Activated naive CD8-positive, alpha-beta T cell treated with anti-CD3 and anti-CD28 coated beads, Interleukin-2, amount 50 U/mL, for 24 hours (primary cell): ENCODE results near the gene SCUBE2.

Experiments
- ATAC-seq: fragments of 150-1000 bp; cut with Tn5 transposase; one replicate; pipeline ENCODE4 v1.10.0; 2021
- DNase-seq: peaks from one replicate; pipeline ENCODE4 v3.0.0; 2021
- H3K27ac Mint-ChIP-seq: one replicate; pipeline ENCODE4 v1.8.0; 2021; ENCODE audit warnings: mild to moderate bottlenecking, mixed read lengths
- H3K27me3 Mint-ChIP-seq: one replicate; pipeline ENCODE4 v1.8.0; 2021; ENCODE audit warnings: mixed read lengths
- H3K36me3 Mint-ChIP-seq: one replicate; pipeline ENCODE4 v1.8.0; 2021; ENCODE audit warnings: low read depth, mixed read lengths
- H3K4me1 Mint-ChIP-seq: one replicate; pipeline ENCODE4 v1.8.0; 2021; ENCODE audit warnings: mixed read lengths
- H3K4me3 Mint-ChIP-seq: one replicate; pipeline ENCODE4 v1.8.0; 2021; ENCODE audit warnings: mild to moderate bottlenecking, moderate library complexity, mixed read lengths
- H3K9me3 Mint-ChIP-seq: one replicate; pipeline ENCODE4 v1.8.0; 2021; ENCODE audit warnings: mixed read lengths

The SCUBE2 gene

DNA sequence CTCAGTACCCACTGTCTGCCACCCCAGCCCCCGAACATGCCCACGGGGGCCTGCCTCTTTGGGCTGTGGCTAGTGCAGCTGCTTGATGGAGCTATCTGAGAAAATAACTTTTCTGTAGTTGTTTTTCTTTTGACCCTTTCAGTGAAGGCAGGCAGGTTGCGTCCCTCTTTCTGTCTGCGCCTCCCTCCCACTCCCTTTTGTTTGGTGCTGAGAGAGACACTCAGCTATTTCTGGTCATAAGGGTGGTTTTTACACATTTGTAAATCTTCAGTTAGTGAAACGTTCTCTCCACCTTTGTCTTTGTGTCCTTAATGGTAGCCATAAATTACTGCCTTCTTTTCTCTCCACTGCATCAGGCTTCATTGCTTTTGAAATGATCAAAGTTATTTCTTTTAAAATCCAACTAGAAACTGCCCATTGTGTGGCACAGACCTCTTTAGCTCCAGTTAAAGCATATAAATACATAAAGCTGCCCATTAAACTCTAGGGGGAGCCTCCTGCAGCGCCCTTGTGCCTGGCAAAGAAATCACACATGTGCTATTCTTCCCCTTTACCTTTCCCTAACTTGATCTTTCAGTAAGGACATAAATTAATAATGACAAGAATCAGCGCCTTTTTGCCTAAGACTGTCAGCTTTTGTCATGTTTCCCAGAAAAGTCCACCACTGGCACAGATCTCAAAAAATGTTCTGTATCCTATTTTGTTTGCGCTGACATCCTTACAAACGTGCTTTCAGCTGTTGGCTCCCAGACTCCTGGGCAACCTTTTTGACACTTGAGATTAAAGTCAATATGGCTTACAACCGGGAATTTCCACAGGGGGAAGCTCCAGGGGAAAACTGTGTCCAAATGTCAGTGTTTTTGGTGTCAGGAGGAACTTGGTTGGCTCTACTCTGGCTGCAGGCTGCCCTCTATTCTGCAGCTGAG is 1.7 kb upstream of the SCUBE2 start:
- Mint-ChIP-seq H3K4me1 (peaks cover 3% of the 10 kb centered on the region), H3K4me3 (no peak overlapping the region), H3K27me3 (peaks cover 46% of the 10 kb centered on the region), H3K9me3 (no peaks in the 10 kb centered on the region), H3K27ac (no peak overlapping the region), H3K36me3 (no peaks in the 10 kb centered on the region)
- ATAC-seq (no peak), DNase-seq (no peak)

DNA sequence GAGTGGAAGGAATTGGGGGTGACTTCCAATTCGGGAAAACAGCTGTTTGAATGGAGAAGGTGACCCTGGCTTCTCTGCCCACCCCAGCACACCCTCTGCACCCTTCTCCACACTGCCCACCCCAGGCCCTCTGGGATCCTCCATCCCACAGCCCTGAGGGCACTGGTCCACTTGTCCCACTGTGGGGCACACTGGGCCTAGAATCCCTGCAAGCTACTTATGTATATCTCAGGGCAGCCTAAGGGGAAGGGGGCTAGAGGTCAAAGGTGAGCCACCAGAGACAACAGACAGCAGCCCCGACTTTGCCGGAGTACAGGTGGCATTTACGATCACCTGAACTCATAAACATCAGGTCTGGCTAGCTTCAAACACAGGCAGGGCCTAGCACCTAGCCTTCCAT is 673 bp upstream of the SCUBE2 start:
- Mint-ChIP-seq H3K4me3 (peak overlapping the region; percentile 37), H3K36me3 (no peaks in the 10 kb centered on the region), H3K27me3 (peaks cover 52% of the 10 kb centered on the region), H3K27ac (no peak overlapping the region), H3K9me3 (no peaks in the 10 kb centered on the region), H3K4me1 (peaks cover 3% of the 10 kb centered on the region)
- DNase-seq (no peak), ATAC-seq (no peak)

DNA sequence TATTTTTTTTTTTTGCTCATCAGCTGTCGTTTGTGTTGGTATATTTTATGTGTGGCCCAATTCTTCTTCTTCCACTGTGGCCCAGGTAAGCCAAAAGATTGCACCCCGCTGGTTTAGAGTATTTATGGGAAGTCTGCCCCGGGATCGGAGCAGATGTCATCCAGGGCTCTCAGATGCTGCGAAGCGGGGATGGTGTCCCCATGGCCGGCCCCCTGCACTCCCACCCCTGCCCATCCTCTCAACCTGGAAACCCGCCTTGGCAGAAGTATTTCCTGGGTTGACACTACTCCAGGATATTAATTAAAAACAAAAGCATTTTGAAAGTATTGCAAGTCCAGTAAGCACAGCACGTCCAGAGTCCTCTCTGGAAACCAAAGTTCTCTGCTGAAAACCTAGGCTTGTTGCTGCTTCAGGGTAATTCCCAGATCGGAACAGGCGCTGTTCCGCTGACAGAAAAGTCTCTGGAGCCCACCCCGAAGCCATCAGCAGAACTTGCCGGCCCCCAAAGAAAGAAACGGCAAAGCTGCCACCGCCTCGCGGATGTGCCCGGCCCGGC is 833 bp downstream of the SCUBE2 start:
- Mint-ChIP-seq H3K4me1 (peaks cover 3% of the 10 kb centered on the region), H3K4me3 (peak overlapping the region; percentile 22)
- no peak for ATAC-seq

DNA sequence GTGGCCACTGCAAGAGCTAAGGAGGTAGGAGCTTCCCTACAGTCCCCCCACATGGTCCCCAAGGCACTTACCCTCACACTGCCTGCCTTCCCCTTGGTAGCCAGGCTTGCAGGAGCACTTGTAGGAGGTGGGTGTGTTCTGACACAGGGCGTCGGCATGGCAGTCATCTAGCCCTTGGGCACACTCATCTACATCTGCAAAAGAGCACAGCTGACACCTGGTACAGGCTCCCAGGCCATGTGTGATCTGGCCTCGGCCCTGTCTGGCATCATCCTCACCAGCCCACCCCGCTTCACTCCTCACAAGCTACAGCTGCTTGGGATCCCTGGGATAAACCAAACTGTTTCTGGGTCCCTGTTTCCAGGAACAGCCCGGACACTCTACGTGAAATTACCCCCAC is 1.8 kb downstream of the SCUBE2 start:
- peak; percentile 27 for ATAC-seq
- no peaks in the 10 kb centered on the region for H3K36me3 Mint-ChIP-seq
- H3K4me3 Mint-ChIP-seq = no peak overlapping the region
- peaks cover 3% of the 10 kb centered on the region for H3K4me1 Mint-ChIP-seq
- DNase-seq = no peak
- H3K27ac Mint-ChIP-seq = no peak overlapping the region
- H3K27me3 Mint-ChIP-seq = peaks cover 62% of the 10 kb centered on the region
- H3K9me3 Mint-ChIP-seq = no peaks in the 10 kb centered on the region

More for the DNA sequence above, 833 bp downstream of the SCUBE2 start:
- DNase-seq = no peak
- H3K27ac Mint-ChIP-seq = no peak overlapping the region
- H3K27me3 Mint-ChIP-seq = peaks cover 57% of the 10 kb centered on the region
- no peaks in the 10 kb centered on the region for H3K36me3 Mint-ChIP-seq
- no peaks in the 10 kb centered on the region for H3K9me3 Mint-ChIP-seq

DNA sequence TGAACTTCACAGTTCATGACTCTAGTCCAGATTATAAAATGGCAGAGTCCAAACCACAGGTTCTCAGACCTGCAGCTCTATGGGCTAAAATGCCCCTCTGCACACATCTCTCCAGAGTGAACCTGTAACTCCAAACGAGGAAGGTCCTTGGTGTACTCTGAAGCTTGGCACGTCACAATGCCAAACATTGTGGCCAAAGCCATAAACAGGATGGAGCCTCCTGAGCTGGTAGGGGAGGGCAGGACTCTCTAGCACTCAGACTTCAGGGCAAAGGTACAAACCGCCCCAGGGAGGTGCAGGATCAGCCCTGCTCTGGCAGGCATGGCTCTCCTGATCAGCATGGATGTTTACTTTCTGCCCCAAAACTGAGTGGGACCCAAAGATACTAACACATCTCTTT is 2.3 kb downstream of the SCUBE2 start:
- ATAC-seq (no peak), DNase-seq (no peak)
- Mint-ChIP-seq H3K4me3 (no peak overlapping the region), H3K36me3 (no peaks in the 10 kb centered on the region), H3K27ac (no peak overlapping the region), H3K9me3 (no peaks in the 10 kb centered on the region), H3K4me1 (peaks cover 3% of the 10 kb centered on the region), H3K27me3 (peaks cover 59% of the 10 kb centered on the region)

DNA sequence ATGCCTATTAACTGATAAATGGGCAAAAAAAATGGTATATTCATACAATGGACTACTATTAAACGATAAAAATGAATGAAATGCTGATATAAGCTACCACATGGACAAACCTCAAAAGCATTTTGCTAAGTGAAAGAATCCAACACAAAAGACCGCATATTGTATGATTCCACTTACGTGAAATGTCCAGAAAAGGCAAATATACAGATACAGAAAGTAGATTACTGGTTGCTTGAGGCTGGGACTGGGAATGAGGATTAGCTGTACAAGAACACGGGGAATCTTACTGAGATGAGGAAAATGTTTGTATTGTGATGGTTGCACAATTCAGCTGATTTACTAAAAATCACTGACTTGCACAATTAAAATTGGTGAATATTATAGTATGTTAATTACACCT is 8.8 kb downstream of the SCUBE2 start:
- Mint-ChIP-seq H3K27ac (no peak overlapping the region), H3K36me3 (no peaks in the 10 kb centered on the region), H3K9me3 (no peaks in the 10 kb centered on the region), H3K4me3 (no peak overlapping the region), H3K4me1 (no peaks in the 10 kb centered on the region), H3K27me3 (peaks cover 20% of the 10 kb centered on the region)
- ATAC-seq = no peak
- no peak for DNase-seq

DNA sequence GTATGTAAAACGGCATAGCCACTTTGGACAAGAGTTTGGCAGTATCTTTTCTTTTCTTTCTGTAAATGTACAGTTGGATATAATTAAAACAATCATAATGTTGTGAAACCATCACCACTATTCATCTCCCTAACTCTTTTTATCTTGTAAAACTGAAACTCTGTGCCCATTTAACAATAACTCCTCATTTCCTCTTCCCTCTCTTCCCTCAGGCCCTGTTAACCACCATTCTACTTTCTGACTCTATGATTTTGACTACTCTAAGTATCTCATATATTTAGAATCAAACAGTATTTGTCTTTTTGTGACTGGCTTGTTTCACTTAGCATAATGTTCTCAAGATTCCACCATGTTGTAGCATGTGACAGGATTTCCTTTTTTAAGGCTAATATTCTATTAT is 10.2 kb downstream of the SCUBE2 start:
- Mint-ChIP-seq H3K9me3 (no peaks in the 10 kb centered on the region), H3K27me3 (peaks cover 13% of the 10 kb centered on the region), H3K27ac (no peak overlapping the region), H3K4me1 (no peaks in the 10 kb centered on the region), H3K36me3 (no peaks in the 10 kb centered on the region), H3K4me3 (no peak overlapping the region)
- ATAC-seq (no peak), DNase-seq (no peak)

DNA sequence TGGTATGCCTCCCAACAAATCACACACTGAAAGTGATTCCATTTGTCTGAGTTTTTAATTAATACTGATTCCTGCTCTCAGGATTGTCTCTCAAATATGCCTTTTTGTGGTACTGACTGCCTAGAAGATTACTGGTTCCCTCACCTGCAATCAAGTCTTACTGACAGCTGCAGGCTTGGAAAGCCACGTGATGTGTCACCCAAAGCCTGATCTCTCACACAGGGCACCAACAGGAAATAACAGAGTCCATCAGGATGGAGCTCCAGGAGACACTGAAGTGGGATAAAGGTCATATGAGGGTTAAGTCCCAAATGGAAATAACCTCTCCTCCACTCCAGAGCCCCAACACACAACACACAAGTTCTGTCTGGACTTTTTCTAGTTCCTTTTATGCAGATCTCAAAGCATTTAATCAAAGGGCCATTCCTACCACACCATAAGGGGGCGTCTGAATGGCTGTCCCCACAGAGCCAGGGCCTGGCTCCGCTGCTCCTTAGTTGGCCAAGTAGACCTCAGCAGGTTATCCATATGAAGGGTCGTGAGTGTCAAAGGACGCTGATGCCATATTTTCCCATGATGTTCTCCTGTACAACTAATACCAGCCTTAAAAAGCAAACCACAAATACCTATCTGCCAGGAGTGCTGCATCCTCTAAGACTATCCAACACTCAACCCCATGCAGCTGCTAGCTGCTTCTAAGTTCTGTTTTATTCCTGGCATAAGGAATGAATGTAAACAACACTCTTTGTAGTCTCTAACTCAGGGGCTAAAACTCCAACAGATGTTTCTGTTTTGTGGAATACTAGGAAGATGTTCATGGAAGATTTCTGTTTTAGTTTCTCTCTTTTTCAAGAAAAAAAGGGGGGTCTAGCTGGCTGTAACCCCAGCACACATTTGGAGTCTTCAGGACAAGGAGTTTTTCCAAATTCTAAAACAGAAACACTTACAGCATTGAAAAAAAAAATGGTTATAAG is 13.0 kb downstream of the SCUBE2 start:
- H3K27me3 Mint-ChIP-seq = peaks cover 19% of the 10 kb centered on the region
- H3K27ac Mint-ChIP-seq = no peak overlapping the region
- no peaks in the 10 kb centered on the region for H3K36me3 Mint-ChIP-seq
- no peaks in the 10 kb centered on the region for H3K9me3 Mint-ChIP-seq
- DNase-seq (no peak), ATAC-seq (no peak)
- no peaks in the 10 kb centered on the region for H3K4me1 Mint-ChIP-seq
- no peak overlapping the region for H3K4me3 Mint-ChIP-seq

DNA sequence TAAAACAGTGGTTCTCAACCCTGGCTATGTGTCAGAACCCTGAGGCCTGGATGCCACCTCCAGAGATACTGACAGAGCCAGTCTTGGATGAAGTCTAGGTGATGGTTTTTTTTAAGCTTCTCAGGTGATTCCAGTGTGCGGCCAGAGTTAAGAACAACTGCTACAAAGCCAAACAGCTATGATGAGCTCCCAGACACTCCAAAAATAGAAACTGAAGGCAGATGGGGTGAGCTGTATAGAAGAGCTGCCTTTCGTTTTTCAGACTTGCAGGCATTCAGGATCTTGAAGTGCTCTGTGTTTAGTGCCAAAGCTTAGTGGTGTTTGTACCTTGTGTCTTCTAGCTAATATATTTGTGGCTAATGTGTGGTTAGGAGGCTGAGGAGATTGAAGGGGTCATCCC is 14.2 kb downstream of the SCUBE2 start:
- no peak overlapping the region for H3K27ac Mint-ChIP-seq

DNA sequence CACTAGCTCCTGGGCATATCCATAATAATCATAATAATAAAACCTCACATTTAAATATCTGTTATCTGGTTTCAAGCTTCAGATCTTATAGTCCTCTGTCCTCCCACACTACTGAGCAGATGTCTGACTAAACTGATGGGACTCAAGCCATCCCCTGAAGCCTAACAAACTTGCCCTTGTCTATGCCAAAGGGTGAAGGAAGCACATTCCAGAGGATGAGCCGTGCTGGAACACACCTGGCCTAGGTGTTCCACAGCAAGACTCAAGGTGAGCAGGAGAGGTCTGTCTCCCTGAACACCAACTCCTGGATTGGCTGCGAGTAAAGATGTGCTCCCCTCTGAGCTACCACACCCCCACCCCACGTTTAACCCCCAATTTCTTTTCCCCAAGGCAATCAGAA is 14.7 kb downstream of the SCUBE2 start:
- no peak for DNase-seq
- Mint-ChIP-seq H3K36me3 (no peaks in the 10 kb centered on the region), H3K9me3 (no peaks in the 10 kb centered on the region), H3K27ac (no peak overlapping the region), H3K27me3 (peaks cover 16% of the 10 kb centered on the region), H3K4me3 (no peak overlapping the region), H3K4me1 (no peaks in the 10 kb centered on the region)
- ATAC-seq = no peak

More for the DNA sequence above, 14.2 kb downstream of the SCUBE2 start:
- H3K9me3 Mint-ChIP-seq = no peaks in the 10 kb centered on the region
- H3K4me3 Mint-ChIP-seq = no peak overlapping the region
- no peaks in the 10 kb centered on the region for H3K4me1 Mint-ChIP-seq
- ATAC-seq (no peak), DNase-seq (no peak)
- H3K36me3 Mint-ChIP-seq = no peaks in the 10 kb centered on the region
- peaks cover 16% of the 10 kb centered on the region for H3K27me3 Mint-ChIP-seq

DNA sequence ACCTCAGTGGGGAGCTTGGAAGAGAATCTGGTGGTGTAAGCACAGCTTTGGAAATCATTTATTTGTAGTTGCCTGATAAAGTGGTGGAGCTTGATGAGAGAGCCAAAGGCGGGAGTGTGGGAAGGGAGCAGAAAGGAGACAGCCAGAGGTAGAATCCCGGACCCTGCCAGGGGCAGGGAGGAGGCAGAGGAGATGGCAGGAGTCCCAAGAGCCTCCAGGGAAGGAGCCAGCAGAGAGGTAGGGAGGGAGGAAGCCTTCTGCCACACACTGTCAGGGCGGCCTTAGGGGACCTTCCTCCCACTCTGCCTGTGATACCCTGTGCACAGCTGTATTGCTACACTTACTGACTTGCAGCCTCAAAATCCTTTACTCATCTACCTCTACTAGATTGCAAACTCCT is 15.4 kb downstream of the SCUBE2 start:
- ATAC-seq = no peak
- H3K27ac Mint-ChIP-seq = no peak overlapping the region
- DNase-seq = no peak
- no peak overlapping the region for H3K4me3 Mint-ChIP-seq
- no peaks in the 10 kb centered on the region for H3K4me1 Mint-ChIP-seq
- no peaks in the 10 kb centered on the region for H3K9me3 Mint-ChIP-seq
- H3K36me3 Mint-ChIP-seq = no peaks in the 10 kb centered on the region
- peaks cover 13% of the 10 kb centered on the region for H3K27me3 Mint-ChIP-seq

DNA sequence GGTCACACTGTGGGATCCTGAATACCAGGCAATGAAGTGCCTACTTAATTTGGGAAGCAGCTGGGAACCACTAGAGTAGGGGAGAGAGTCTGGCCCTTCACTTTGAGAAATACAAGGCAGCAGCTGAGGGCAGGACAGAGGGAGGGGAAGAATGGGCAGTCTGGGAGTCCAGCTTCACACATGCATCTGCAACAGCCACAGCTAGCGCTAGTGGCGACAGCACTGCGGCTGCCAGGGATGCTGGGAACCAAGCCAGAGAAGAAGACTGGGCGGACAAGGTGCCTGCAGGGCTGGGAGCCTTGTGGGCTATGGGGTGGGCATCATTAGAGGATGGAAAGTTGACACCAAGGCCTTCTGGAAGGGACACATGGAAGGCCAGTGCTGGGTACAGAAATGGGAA is 15.8 kb downstream of the SCUBE2 start:
- Mint-ChIP-seq H3K27me3 (peaks cover 13% of the 10 kb centered on the region), H3K27ac (no peak overlapping the region)
- no peak for ATAC-seq

DNA sequence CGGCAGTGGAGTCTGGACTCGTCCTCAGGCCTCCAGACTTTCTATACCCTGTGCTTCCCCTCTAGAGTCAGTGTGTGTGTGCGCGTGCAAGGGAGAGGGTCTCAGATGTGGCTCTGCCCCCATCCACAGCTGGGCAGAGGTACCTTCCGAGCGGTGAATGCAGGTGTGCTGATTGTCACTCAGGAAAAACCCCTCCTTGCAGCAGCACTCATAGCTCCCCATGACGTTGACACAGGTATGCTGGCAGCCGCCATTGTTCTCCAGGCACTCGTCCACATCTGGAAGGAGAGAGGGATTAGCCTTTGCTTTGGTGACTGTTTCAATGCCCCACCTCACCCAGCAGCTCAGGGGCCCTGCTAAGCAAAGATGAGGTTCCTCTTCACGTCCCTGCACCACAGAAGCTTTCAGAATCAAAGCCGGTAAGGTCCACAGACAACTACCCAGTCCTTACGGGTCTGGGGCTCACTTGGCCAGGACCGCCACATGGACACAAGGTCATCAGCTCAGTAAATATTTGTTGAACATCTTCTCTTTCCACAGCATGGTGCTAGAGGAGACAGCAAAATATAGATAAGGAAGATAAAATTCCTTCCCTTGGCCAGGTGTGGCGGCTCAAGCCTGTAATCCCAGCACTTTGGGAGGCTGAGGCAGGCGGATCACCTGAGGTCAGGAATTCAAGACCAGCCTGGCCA is 16.9 kb downstream of the SCUBE2 start:
- no peak overlapping the region for H3K27ac Mint-ChIP-seq
- ATAC-seq = no peak
- peaks cover 15% of the 10 kb centered on the region for H3K27me3 Mint-ChIP-seq

More for the DNA sequence above, 15.8 kb downstream of the SCUBE2 start:
- DNase-seq = no peak
- Mint-ChIP-seq H3K4me3 (no peak overlapping the region), H3K4me1 (no peaks in the 10 kb centered on the region), H3K9me3 (no peaks in the 10 kb centered on the region), H3K36me3 (no peaks in the 10 kb centered on the region)

More for the DNA sequence above, 16.9 kb downstream of the SCUBE2 start:
- no peaks in the 10 kb centered on the region for H3K9me3 Mint-ChIP-seq
- H3K36me3 Mint-ChIP-seq = no peaks in the 10 kb centered on the region
- no peak overlapping the region for H3K4me3 Mint-ChIP-seq
- no peaks in the 10 kb centered on the region for H3K4me1 Mint-ChIP-seq
- DNase-seq = no peak
